OCI-LY3 (cell line): Measurements from ENCODE around the gene ASAP2.

Experiments
- H2AFZ ChIP-seq: fragments of 200-600, 300-600 bp; shearing (Covaris generic); 2 replicates; pipeline ENCODE4 v1.6.0; 2014; ENCODE audit warnings: antibody characterized with exemption, low read depth, low read length
- H3K27ac ChIP-seq: fragments of 200-600, 300-600 bp; sonication (generic); 2 replicates; pipeline ENCODE4 v1.5.1; 2014; ENCODE audit warnings: mild to moderate bottlenecking, low read length, moderate library complexity, mixed read lengths
- H3K27me3 ChIP-seq: fragments of 200-600, 300-600 bp; sonication (generic); 2 replicates; pipeline ENCODE4 v1.6.1; 2014; ENCODE audit warnings: low read depth, low read length, mixed read lengths
- H3K36me3 ChIP-seq: fragments of 200-600, 300-600 bp; sonication (generic); replicated peaks from 2 replicates; pipeline ENCODE3; 2014; ENCODE audit warnings: low read depth, low read length, mixed read lengths
- H3K4me1 ChIP-seq: fragments of 300-600, 200-600 bp; sonication (generic); 2 replicates; pipeline ENCODE4 v1.6.1; 2014; ENCODE audit warnings: low read length, mixed read lengths
- H3K4me2 ChIP-seq: fragments of 200-600, 300-600 bp; sonication (generic); 2 replicates; pipeline ENCODE4 v1.6.1; 2014; ENCODE audit warnings: low read length, mixed read lengths
- H3K4me3 ChIP-seq: fragments of 300-600, 200-600 bp; sonication (generic); 2 replicates; pipeline ENCODE4 v1.5.1; 2014; ENCODE audit warnings: antibody characterized with exemption, mild to moderate bottlenecking, low read length, moderate library complexity
- H3K79me2 ChIP-seq: fragments of 300-600, 200-600 bp; shearing (Covaris generic); 2 replicates; pipeline ENCODE4 v1.6.1; 2014; ENCODE audit warnings: mild to moderate bottlenecking, low read length, mixed read lengths
- H3K9ac ChIP-seq: fragments of 300-600, 200-600 bp; shearing (Covaris generic); 2 replicates; pipeline ENCODE4 v1.6.0; 2014; ENCODE audit warnings: mild to moderate bottlenecking, low read length, moderate library complexity
- H3K9me3 ChIP-seq: fragments of 200-600, 300-600 bp; shearing (Covaris generic); 2 replicates; pipeline ENCODE4 v1.6.1; 2014; ENCODE audit warnings: low read length, mixed read lengths; ENCODE audit not compliant: insufficient read depth
- H4K20me1 ChIP-seq: fragments of 200-600, 300-600 bp; sonication (generic); 2 replicates; pipeline ENCODE4 v1.6.1; 2016; ENCODE audit warnings: low read length, mixed read lengths; ENCODE audit not compliant: insufficient read depth
- CTCF ChIP-seq: fragments of 200-600, 300-600 bp; sonication (generic); IDR thresholded peaks from 2 replicates; pipeline ENCODE4 v1.5.1; 2014; ENCODE audit warnings: antibody characterized with exemption, low read length, low read depth
- EZH2phosphoT487 ChIP-seq: fragments of 200-600 bp; shearing (Covaris generic); IDR thresholded peaks from 2 replicates; pipeline ENCODE4 v1.6.1; 2018; ENCODE audit warnings: antibody characterized with exemption, mixed run types, low read depth

Gene ASAP2

GRCh38 chr2:9336241-9336575 lies 129.6 kb downstream of the ASAP2 start:
- Histone ChIP-seq H3K4me3 (no peak overlapping the region), H3K4me2 (peak overlapping the region; percentile 31; the same call in 1 of the 2 replicates), H3K27me3 (peaks cover 4% of the 10 kb centered on the region), H3K79me2 (no peaks in the 10 kb centered on the region), H3K27ac (no peak overlapping the region), H3K9ac (no peak overlapping the region), H3K4me1 (peaks cover 13% of the 10 kb centered on the region), H2AFZ (no peak overlapping the region; the same call in 1 of the 2 replicates), H4K20me1 (no peaks in the 10 kb centered on the region), H3K36me3 (no peaks in the 10 kb centered on the region), H3K9me3 (no peaks in the 10 kb centered on the region)
- no peak for TF ChIP-seq CTCF
- no peak for TF ChIP-seq EZH2phosphoT487

GRCh38 chr2:9336576-9337314 lies 130.1 kb downstream of the ASAP2 start:
- Histone ChIP-seq H3K4me3 (no peak overlapping the region), H3K4me2 (peak overlapping the region; percentile 31; the same call in 1 of the 2 replicates), H3K9me3 (no peaks in the 10 kb centered on the region), H3K4me1 (peaks cover 13% of the 10 kb centered on the region), H2AFZ (no peak overlapping the region; the same call in 1 of the 2 replicates), H3K27me3 (peaks cover 9% of the 10 kb centered on the region), H3K9ac (no peak overlapping the region), H3K27ac (no peak overlapping the region), H3K79me2 (no peaks in the 10 kb centered on the region), H3K36me3 (no peaks in the 10 kb centered on the region), H4K20me1 (no peaks in the 10 kb centered on the region)
- TF ChIP-seq EZH2phosphoT487 (no peak), CTCF (no peak)

- Histone ChIP-seq H3K36me3 (no peaks in the 10 kb centered on the region), H3K9ac (no peak overlapping the region), H3K27me3 (peaks cover 19% of the 10 kb centered on the region), H3K4me1 (peaks cover 13% of the 10 kb centered on the region), H3K9me3 (no peaks in the 10 kb centered on the region), H3K79me2 (no peaks in the 10 kb centered on the region), H4K20me1 (no peaks in the 10 kb centered on the region), H3K4me2 (no peak overlapping the region), H3K4me3 (no peak overlapping the region), H3K27ac (no peak overlapping the region), H2AFZ (no peak overlapping the region)
- TF ChIP-seq EZH2phosphoT487 (no peak), CTCF (no peak)
These were observed 131.3 kb downstream of the ASAP2 start for GRCh38 chr2:9337901-9338300.

GRCh38 chr2:9341337-9341887 lies 134.8 kb downstream of the ASAP2 start:
- Histone ChIP-seq H3K9me3 (no peaks in the 10 kb centered on the region), H3K27ac (no peak overlapping the region), H3K4me3 (no peak overlapping the region), H3K36me3 (no peaks in the 10 kb centered on the region), H3K79me2 (no peaks in the 10 kb centered on the region), H3K4me1 (peaks cover 3% of the 10 kb centered on the region), H3K9ac (no peak overlapping the region), H3K4me2 (no peak overlapping the region), H3K27me3 (peaks cover 26% of the 10 kb centered on the region), H2AFZ (no peak overlapping the region), H4K20me1 (no peaks in the 10 kb centered on the region)
- no peak for TF ChIP-seq CTCF
- no peak for TF ChIP-seq EZH2phosphoT487
